RWPE1 (cell line): ENCODE measurements around the gene MYO1B.

Source experiments
- CTCF ChIA-PET: fragments of 350-600 bp; sonication (Branson Sonifier 250); formaldehyde crosslinking; extraction: SDS; loops from one replicate; lab custom pipeline; 2021; lab: Yijun Ruan, JAX
- POLR2A ChIA-PET: fragments of 400-600 bp; formaldehyde crosslinking; extraction: SDS; loops from one replicate; lab custom pipeline; 2020; ENCODE audit warnings: antibody characterized with exemption; ENCODE audit not compliant: low non-redundant PET; lab: Yijun Ruan, JAX
- DNase-seq: peaks from one replicate; pipeline ENCODE4 v3.0.0; 2012; ENCODE audit warnings: low spot score
- H3K27ac ChIP-seq: fragments of 450-650 bp; 2 replicates; pipeline ENCODE4 v1.5.1; 2017
- CTCF ChIP-seq: fragments of 450-650 bp; conservative IDR thresholded peaks from 2 replicates; pipeline ENCODE4 v1.5.1; 2017; ENCODE audit warnings: low read depth, mild to moderate bottlenecking

MYO1B gene

GRCh38 chr2:191314697-191315364 is 69.6 kb downstream of the MYO1B start:
- POLR2A ChIA-PET, result no interaction called here
- TF ChIP-seq CTCF, result no peak
- H3K27ac ChIP-seq, result no peak overlapping the region
- CTCF ChIA-PET, result interaction anchor here (0.7 to 0.9 kb wide), 2 partner anchors 11 to 51 kb away, joined by 3 read pairs; no protein-coding TSS in a partner anchor
- DNase-seq, result no peak

GRCh38 chr2:191315365-191315752 is 70.2 kb downstream of the MYO1B start:
- ChIA-PET POLR2A (no interaction called here), CTCF (interaction anchor here (0.7 to 0.9 kb wide), 2 partner anchors 11 to 51 kb away, joined by 3 read pairs; no protein-coding TSS in a partner anchor)
- H3K27ac ChIP-seq, result no peak overlapping the region
- no peak for TF ChIP-seq CTCF
- no peak for DNase-seq

- ChIA-PET CTCF (no interaction called here), POLR2A (no interaction called here)
- no peak for DNase-seq
- no peak for TF ChIP-seq CTCF
- H3K27ac ChIP-seq, result no peak overlapping the region
Observed at GRCh38 chr2:191316246-191316994, 71.2 kb downstream of the MYO1B start.

- DNase-seq, result no peak
- H3K27ac ChIP-seq, result no peak overlapping the region
- TF ChIP-seq CTCF, result no peak
- POLR2A ChIA-PET, result no interaction called here
- CTCF ChIA-PET, result no interaction called here
Observed at GRCh38 chr2:191318037-191318728, 73.0 kb downstream of the MYO1B start.

- peak; percentile 33 for DNase-seq
- TF ChIP-seq CTCF, result no peak
- CTCF ChIA-PET, result no interaction called here
- peak overlapping the region; percentile 14; the same call in 1 of the 2 replicates for H3K27ac ChIP-seq
- POLR2A ChIA-PET, result no interaction called here
Observed at GRCh38 chr2:191318729-191319078, 73.5 kb downstream of the MYO1B start.

- no peak for TF ChIP-seq CTCF
- DNase-seq, result peak; percentile 30
- no peak overlapping the region; the same call in 1 of the 2 replicates for H3K27ac ChIP-seq
- ChIA-PET CTCF (no interaction called here), POLR2A (no interaction called here)
Observed at GRCh38 chr2:191319186-191319585, 74.0 kb downstream of the MYO1B start.
